Esophagus squamous epithelium (tissue), 4 donors: Measurements from ENCODE around the gene RSF1.

Experiments
- POLR2A ChIP-seq, 4 donors: fragments of 450-650 bp; IDR thresholded peaks; one replicate each; pipeline ENCODE4 v1.6.1; 2017; ENCODE audit warnings: antibody characterized with exemption in 4 of 4, mild to moderate bottlenecking in 4 of 4, moderate library complexity in 3 of 4
- TF ChIP-seq, protein P1 (sequence below), 6 experiments: fragments of 450-650 bp in 4 of 6; fragments of 200-600 bp in 2 of 6; sonication (generic) in 2 of 6; IDR thresholded peaks; one replicate each; pipeline ENCODE4 v1.5.1; 2016 to 2019; ENCODE audit warnings: antibody characterized with exemption in 6 of 6, mild to moderate bottlenecking in 4 of 6, moderate library complexity in 4 of 6

DNA sequence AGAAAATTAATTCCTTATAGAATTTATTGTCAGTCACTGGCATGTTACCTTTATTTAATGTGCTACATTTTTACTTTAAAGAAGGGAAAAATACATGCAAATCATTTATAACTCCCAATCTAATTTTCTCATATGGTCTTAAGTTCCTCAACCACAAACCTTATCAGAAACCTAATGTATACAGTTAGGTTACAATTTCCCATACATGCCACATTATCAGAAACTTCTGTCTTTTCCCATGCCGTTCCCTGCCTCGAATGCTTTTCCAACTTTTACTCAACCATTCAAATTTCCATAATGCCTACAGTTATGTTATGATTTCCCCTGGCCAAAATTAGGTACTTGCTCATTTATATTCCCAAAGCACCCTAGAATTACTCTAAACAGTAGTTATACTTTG lies 13.5 kb downstream of the RSF1 start:
- TF ChIP-seq, protein P1, sequence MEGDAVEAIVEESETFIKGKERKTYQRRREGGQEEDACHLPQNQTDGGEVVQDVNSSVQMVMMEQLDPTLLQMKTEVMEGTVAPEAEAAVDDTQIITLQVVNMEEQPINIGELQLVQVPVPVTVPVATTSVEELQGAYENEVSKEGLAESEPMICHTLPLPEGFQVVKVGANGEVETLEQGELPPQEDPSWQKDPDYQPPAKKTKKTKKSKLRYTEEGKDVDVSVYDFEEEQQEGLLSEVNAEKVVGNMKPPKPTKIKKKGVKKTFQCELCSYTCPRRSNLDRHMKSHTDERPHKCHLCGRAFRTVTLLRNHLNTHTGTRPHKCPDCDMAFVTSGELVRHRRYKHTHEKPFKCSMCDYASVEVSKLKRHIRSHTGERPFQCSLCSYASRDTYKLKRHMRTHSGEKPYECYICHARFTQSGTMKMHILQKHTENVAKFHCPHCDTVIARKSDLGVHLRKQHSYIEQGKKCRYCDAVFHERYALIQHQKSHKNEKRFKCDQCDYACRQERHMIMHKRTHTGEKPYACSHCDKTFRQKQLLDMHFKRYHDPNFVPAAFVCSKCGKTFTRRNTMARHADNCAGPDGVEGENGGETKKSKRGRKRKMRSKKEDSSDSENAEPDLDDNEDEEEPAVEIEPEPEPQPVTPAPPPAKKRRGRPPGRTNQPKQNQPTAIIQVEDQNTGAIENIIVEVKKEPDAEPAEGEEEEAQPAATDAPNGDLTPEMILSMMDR (IDR thresholded peaks at IDR 0.05): no peak
- TF ChIP-seq POLR2A (IDR thresholded peaks at IDR 0.05): no peak
